GM18861 (cell line): ENCODE results near the gene THRA.

Experiments used
- ATAC-seq: cut with Tn5 transposase; IDR thresholded peaks from one replicate; pipeline ENCODE4 v1.9.1; 2021; ENCODE audit not compliant: unreplicated experiment

THRA gene, protein sequence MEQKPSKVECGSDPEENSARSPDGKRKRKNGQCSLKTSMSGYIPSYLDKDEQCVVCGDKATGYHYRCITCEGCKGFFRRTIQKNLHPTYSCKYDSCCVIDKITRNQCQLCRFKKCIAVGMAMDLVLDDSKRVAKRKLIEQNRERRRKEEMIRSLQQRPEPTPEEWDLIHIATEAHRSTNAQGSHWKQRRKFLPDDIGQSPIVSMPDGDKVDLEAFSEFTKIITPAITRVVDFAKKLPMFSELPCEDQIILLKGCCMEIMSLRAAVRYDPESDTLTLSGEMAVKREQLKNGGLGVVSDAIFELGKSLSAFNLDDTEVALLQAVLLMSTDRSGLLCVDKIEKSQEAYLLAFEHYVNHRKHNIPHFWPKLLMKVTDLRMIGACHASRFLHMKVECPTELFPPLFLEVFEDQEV

DNA sequence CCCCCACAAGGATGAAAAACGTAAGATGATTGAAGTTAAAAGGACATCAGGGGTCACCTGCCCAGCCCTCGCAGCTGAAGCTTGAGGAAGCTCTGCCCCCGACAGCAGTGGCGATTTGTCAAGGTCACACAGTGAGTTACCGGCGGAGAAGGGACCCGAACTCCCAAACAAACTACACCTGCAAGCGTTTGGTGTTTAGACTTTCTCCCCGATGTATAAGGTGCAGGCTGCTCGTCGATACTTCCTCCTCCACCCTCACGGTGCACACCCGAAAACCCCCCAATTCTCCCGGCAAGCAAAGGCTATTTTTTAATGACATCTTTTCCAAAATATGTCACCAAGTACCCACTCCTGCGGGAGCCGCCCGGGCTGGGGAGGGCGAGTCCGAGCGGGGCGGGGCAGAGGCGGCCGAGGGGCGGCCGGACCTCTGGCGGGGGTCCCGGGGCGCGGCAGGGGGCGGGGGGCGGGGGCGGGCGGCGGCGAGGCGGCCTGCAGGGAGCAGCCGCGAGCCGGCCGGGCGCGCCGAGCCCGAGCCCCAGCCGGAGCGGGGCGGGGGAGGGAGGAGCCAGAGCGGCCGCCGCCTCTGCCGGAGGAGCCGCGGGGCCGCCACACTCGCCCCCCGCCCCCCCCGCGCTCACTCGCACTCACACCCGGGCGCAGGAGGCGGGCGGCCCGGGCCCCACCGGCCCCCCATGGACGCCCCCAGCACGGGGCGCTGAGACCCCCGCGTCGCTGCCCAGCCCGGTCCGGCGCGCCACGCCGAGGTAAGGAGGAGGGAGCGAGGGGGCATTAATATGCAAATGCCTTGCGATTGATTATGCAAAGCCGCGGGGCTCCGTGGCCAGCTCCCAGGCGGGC, at the start of gene THRA:
THRA (plus strand) TSS at position 637 of the 858 bp plus-strand sequence. CDS start 11,524 bp downstream, outside the sequence.
- ATAC-seq, result no peak

GRCh38 chr17:40014375-40014980, 48.3 kb upstream of the THRA start:
- no peak for ATAC-seq

DNA sequence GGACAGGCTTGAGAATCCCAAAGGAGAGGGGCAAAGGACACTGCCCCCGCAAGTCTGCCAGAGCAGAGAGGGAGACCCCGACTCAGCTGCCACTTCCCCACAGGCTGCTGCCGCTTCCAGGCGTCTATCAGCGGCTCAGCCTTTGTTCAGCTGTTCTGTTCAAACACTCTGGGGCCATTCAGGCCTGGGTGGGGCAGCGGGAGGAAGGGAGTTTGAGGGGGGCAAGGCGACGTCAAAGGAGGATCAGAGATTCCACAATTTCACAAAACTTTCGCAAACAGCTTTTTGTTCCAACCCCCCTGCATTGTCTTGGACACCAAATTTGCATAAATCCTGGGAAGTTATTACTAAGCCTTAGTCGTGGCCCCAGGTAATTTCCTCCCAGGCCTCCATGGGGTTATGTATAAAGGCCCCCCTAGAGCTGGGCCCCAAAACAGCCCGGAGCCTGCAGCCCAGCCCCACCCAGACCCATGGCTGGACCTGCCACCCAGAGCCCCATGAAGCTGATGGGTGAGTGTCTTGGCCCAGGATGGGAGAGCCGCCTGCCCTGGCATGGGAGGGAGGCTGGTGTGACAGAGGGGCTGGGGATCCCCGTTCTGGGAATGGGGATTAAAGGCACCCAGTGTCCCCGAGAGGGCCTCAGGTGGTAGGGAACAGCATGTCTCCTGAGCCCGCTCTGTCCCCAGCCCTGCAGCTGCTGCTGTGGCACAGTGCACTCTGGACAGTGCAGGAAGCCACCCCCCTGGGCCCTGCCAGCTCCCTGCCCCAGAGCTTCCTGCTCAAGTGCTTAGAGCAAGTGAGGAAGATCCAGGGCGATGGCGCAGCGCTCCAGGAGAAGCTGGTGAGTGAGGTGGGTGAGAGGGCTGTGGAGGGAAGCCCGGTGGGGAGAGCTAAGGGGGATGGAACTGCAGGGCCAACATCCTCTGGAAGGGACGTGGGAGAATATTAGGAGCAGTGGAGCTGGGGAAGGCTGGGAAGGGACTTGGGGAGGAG, 47.5 kb upstream of the THRA start, which contains the start of gene CSF3:
CSF3 (plus strand) TSS at position 436 of the 993 bp plus-strand sequence; CDS start at position 471, 35 bp downstream.
- no peak for ATAC-seq

- ATAC-seq, result no peak
Measured at GRCh38 chr17:40015998-40016985, 46.5 kb upstream of the THRA start.

DNA sequence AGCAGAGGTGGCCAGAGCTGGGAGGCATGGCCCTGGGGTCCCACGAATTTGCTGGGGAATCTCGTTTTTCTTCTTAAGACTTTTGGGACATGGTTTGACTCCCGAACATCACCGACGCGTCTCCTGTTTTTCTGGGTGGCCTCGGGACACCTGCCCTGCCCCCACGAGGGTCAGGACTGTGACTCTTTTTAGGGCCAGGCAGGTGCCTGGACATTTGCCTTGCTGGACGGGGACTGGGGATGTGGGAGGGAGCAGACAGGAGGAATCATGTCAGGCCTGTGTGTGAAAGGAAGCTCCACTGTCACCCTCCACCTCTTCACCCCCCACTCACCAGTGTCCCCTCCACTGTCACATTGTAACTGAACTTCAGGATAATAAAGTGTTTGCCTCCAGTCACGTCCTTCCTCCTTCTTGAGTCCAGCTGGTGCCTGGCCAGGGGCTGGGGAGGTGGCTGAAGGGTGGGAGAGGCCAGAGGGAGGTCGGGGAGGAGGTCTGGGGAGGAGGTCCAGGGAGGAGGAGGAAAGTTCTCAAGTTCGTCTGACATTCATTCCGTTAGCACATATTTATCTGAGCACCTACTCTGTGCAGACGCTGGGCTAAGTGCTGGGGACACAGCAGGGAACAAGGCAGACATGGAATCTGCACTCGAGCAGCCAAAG, 45.2 kb upstream of the THRA start:
- no peak for ATAC-seq

GRCh38 chr17:40018211-40019121, 44.3 kb upstream of the THRA start:
- no peak for ATAC-seq

GRCh38 chr17:40019140-40019991, 43.4 kb upstream of the THRA start:
- ATAC-seq, result no peak

DNA sequence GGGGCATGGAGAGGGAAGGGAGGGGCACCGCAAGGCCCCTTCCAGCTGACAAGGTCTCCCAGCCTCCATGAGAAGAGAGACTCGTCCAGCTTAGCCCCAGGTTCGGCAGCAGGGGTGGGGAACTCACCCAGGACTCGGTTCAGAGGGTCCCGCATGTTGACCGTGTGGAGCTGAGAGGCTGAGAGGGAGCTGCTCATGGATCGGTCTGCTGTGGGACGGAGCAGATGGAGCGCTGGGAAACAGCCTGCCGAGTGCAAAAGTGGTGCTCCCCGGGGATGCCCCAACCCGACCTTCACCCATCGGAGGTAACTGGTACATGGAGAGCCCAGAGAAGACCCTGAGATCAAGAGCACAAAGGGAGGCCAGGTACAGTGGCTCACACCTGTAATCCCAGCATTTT, 42.6 kb upstream of the THRA start:
- ATAC-seq, result no peak

DNA sequence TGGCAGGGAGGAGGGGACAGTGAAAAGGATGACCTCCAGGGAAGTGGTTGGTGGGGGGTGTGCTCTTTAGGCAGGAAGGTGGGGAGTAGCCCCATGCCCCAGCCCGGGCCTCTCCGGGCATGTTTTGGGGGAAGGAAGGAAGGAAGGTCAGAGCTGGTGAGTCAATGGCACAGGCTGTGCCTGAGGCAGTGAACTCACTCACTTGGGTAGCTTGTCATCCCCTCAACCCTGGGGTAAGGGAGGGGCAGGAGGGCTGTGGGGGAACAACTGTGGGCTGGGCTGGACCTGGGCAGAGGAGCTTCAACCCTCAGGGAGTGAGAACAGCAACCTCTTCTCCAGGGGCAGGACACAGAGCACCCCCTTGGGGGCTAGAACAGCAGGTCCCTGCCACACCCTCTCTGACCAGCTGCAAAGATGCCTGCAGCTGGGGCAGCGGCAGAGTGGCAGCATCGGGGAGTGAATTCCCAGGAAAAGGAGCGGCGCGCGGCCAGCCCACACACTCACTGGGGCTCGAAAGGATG, 41.3 kb upstream of the THRA start:
- ATAC-seq, result no peak

DNA sequence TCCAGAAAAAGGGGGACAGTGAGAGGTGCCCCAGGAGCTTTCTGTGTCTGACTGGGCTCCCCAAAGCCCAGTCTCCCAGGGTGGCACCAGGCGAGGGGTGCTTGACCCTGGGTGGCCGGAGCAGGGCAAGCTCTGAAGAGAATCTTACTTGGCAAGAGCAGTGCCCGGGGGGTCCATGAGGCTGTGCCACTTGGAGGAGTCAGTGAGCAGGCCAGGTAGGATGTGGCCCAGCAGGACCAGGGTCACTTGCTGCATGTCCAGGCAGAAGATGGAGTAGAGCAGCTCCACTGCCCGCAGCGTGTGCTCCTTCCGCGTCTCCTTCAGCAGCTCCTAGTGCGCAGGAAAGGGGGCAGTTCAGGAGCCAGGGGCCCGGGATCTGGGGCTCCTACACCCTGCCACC, 40.3 kb upstream of the THRA start:
- ATAC-seq, result no peak

DNA sequence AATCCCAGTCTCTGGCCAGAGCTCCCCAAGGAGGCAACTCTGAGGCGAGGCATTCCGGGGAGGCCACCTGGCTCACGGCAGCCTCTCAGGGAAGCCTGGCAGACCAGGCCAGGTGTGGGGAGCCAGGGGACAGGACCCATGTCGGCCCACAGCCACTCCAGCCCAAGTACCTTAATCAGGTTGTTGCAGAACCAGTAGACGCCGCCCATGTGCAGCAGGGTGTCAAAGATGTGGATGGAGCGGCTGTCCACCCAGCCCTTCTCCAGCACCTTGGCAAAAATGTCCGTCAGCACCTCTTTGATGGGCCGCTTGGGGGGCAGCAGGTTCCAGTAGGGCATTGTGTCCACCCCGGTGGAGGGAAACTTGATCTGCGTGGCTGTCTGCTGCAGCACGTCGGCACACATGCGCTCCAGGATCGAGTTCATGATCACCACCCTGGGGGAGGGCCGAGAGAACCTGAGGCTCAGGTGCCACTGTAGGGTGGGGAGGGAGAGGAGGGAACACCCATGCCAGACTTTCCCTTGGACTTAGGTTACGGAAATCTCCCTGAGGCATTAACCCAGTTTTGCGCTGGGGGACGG, 39.7 kb upstream of the THRA start:
- no peak for ATAC-seq

GRCh38 chr17:40023590-40024292, 39.0 kb upstream of the THRA start:
- ATAC-seq, result no peak

GRCh38 chr17:40024901-40025300, 37.9 kb upstream of the THRA start:
- no peak for ATAC-seq

GRCh38 chr17:40025559-40025958, 37.2 kb upstream of the THRA start:
- no peak for ATAC-seq
